Measurements from ENCODE around the gene PIGH. TPM values are rescaled to one million over a fixed set of nuclear protein-coding genes. Genes with fewer than 3 reads are reported as not detected.

The PIGH gene
- total and polyA plus RNA-seq, 2 experiments from 2014 or later: 64.4 to 75.8 TPM

DNA sequence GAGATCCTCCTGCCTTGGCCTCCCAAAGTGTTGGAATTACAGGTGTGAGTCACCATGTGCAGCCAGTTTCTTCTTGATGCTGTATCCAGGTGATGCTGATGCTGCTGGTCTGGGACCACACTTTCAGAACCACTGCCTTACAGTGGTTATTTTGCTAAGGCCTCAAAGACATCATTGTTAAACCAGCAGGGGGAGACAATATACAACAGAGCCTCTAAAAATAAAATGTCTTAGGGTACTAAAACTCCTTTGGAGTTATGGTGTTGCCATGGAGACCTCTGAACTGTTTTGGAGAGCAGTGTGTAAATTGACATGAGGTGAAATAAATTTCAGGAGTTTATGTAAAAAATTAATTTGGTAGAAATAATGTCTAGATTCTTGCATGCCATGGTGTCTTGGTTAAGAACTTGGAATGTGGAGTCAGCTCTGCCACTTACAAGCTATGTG lies 18.6 kb upstream of the PIGH start:
- H3K4me2 ChIP-seq: peak overlapping the region; percentile 92
- H3K4me3 ChIP-seq: no peak overlapping the region
- no peak overlapping the region for H2AFZ ChIP-seq
- no peaks in the 10 kb centered on the region for H3K9me2 ChIP-seq (replicated peaks; ENCODE audit: insufficient read depth)
- no peaks in the 10 kb centered on the region for H3K36me3 ChIP-seq (replicated peaks; ENCODE audit: insufficient read depth, low read depth)
- peak overlapping the region; percentile 93 for H3K27ac ChIP-seq
- no peaks in the 10 kb centered on the region for H4K20me1 ChIP-seq (ENCODE audit: insufficient read depth, poor library complexity, severe bottlenecking)
- H3K27me3 ChIP-seq: no peaks in the 10 kb centered on the region
- H3K79me2 ChIP-seq: no peaks in the 10 kb centered on the region
- H3K9me3 ChIP-seq (ENCODE audit: low read depth): no peaks in the 10 kb centered on the region
- peaks cover 18% of the 10 kb centered on the region for H3K4me1 ChIP-seq (ENCODE audit: insufficient read depth)
- TF ChIP-seq EZH2 (IDR thresholded peaks at IDR 0.05; ENCODE audit: borderline replicate concordance) (no peak), EZH2phosphoT487 (IDR thresholded peaks at IDR 0.05; ENCODE audit: low read depth, severe bottlenecking, unreplicated experiment) (no peak), CTCF (IDR thresholded peaks at IDR 0.05; ENCODE audit: poor library complexity) (peak; percentile 77)
- peak; percentile 88 for DNase-seq (ENCODE audit: low spot score)

- WGBS (ENCODE audit: low lambda C conversion rate, missing lambda C conversion rate): 65% methylated on average over 1 of the region's 1 CpG
- H2AFZ ChIP-seq: no peak overlapping the region
- no peaks in the 10 kb centered on the region for H3K27me3 ChIP-seq
Observed at GRCh38 chr14:67610491-67610890, 10.4 kb upstream of the PIGH start.

DNA sequence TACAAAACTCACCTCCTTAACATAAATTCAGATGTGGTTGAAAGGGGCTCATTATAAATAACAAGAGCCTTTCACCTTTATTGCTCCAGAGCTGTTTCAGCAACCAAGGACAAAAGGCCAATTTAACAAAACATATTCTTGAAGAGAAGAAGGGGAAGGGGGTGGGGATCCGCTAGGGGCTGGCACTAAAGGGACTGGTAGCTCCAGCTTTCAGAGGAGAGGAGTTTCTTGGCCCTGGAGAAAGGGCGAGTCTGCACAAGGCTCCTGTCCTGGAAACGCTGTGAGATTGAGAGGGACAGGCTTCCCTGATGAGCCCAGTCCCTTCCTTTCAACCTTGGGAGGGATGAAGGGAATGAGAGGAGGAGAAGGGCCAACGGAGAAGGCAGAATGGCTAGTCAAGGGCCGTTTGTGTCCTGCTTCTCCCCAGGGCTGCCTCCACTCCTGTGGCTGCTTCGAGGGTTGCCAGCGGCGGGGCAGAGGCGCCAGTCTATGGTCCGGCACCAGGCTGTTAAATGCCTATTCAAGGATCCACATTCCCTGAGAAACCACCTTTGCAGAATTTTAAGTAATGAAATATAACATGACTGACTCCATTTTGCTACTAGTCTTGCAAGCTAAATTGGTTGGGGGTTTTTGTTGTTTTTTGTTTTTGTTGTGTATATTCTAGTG lies 9.7 kb upstream of the PIGH start:
- Histone ChIP-seq H3K4me2 (no peak overlapping the region), H3K9me2 (replicated peaks; ENCODE audit: insufficient read depth) (no peaks in the 10 kb centered on the region)

More at GRCh38 chr14:67610491-67610890, 10.4 kb upstream of the PIGH start:
- no peaks in the 10 kb centered on the region for H3K9me3 ChIP-seq (ENCODE audit: low read depth)
- no peak overlapping the region for H3K4me2 ChIP-seq
- H3K9me2 ChIP-seq (replicated peaks; ENCODE audit: insufficient read depth): no peaks in the 10 kb centered on the region
- no peaks in the 10 kb centered on the region for H4K20me1 ChIP-seq (ENCODE audit: insufficient read depth, poor library complexity, severe bottlenecking)
- H3K27ac ChIP-seq: no peak overlapping the region
- H3K4me3 ChIP-seq: no peak overlapping the region
- H3K79me2 ChIP-seq: no peaks in the 10 kb centered on the region
- no peak for DNase-seq (ENCODE audit: low spot score)
- no peaks in the 10 kb centered on the region for H3K36me3 ChIP-seq (replicated peaks; ENCODE audit: insufficient read depth, low read depth)
- no peak for TF ChIP-seq EZH2 (IDR thresholded peaks at IDR 0.05; ENCODE audit: borderline replicate concordance)
- TF ChIP-seq CTCF (IDR thresholded peaks at IDR 0.05; ENCODE audit: poor library complexity): no peak
- TF ChIP-seq EZH2phosphoT487 (IDR thresholded peaks at IDR 0.05; ENCODE audit: low read depth, severe bottlenecking, unreplicated experiment): no peak
- H3K4me1 ChIP-seq (ENCODE audit: insufficient read depth): no peaks in the 10 kb centered on the region

More for the DNA sequence above, 9.7 kb upstream of the PIGH start:
- Histone ChIP-seq H3K36me3 (replicated peaks; ENCODE audit: insufficient read depth, low read depth) (no peaks in the 10 kb centered on the region), H3K9me3 (ENCODE audit: low read depth) (no peaks in the 10 kb centered on the region), H3K4me1 (ENCODE audit: insufficient read depth) (no peaks in the 10 kb centered on the region), H3K4me3 (no peak overlapping the region), H3K27ac (no peak overlapping the region), H2AFZ (no peak overlapping the region), H3K79me2 (no peaks in the 10 kb centered on the region), H3K27me3 (no peaks in the 10 kb centered on the region), H4K20me1 (ENCODE audit: insufficient read depth, poor library complexity, severe bottlenecking) (no peaks in the 10 kb centered on the region)
- WGBS (ENCODE audit: low lambda C conversion rate, missing lambda C conversion rate): 76% methylated on average over 10 of the region's 10 CpGs
- DNase-seq (ENCODE audit: low spot score): no peak
- TF ChIP-seq CTCF (IDR thresholded peaks at IDR 0.05; ENCODE audit: poor library complexity) (no peak), EZH2 (IDR thresholded peaks at IDR 0.05; ENCODE audit: borderline replicate concordance) (no peak), EZH2phosphoT487 (IDR thresholded peaks at IDR 0.05; ENCODE audit: low read depth, severe bottlenecking, unreplicated experiment) (no peak)

Measured in hepatocyte (in vitro differentiated cells).